ENCODE results near the gene SSNA1. TPM values are rescaled to one million over a fixed set of nuclear protein-coding genes. Genes with fewer than 3 reads are reported as not detected.

Gene SSNA1
- total and polyA plus RNA-seq, 9 of the 15 experiments (the other 6 are each of a cell fraction or from before 2014, with no cell fraction given): 1.9 to 130 (median 57.1) TPM

DNA sequence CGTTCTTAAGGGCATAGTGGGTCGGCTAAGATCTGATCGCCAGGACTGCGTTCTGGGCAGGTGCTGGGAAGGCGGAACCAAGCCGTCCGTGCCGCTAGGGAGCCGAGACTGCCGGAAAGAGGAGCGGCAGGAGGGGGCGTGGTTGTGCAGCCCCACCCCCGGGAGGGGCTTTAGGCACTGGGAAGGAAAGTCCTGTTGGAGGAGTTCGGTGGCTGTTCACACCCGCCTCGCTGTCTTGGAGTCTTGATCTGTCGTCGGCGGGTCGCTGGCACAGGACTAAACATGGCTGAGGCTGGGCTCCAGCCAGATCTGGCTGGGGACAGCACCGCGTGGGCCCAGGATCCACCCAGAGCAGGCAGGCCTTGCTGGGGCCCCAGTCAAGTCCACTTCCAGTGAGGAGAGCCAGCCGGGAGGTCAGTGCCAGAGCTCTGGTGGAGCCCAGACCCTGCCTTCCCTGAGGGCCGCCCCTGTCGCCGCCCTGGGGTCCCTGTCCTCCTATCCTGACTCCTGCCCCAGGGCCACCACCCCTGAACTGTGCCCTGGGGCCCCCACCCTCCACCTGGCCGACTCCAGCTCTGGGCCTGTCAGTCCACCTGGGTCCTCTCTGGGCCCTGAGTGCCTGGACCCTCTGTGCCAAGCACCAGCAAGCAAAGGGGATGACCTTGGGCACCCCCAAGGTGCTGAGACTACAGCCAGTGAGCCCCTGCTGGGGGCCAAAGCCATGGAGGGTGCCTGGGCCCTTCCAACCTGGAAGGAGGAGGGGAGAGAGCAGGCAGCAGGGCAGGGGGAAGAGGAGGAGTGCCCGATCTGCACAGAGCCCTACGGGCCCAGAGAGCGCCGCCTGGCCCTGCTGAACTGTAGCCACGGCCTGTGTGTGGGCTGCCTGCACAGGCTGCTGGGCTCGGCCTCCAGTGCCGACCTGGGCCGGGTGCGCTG, 29.1 kb downstream of the SSNA1 start:
- ChIA-PET POLR2A (interaction anchor here (0.5 to 2.1 kb wide), 9 partner anchors 8 to 90 kb away, joined by 3 to 13 read pairs (median 4); no protein-coding TSS in a partner anchor), CTCF (ENCODE audit: low intra/inter-chr PET ratio) (no interaction called here)
- H3K27me3 ChIP-seq (ENCODE audit: control insufficient read depth in 2 of 2, insufficient read depth in 2 of 2, low read length in 2 of 2): no peaks in the 10 kb centered on the region
- H3K36me3 ChIP-seq (ENCODE audit: control insufficient read depth, insufficient read depth, low read length): peaks cover 35% of the 10 kb centered on the region; the same call in 2 of the 3 replicates
- peak overlapping the region; percentile 40 for H3K4me3 ChIP-seq
- whole genome bisulfite sequencing (ENCODE audit: insufficient coverage, low coverage, missing lambda C conversion rate): 15% methylated on average over 30 of the region's 36 CpGs
- H3K9ac ChIP-seq (ENCODE audit: insufficient read depth in 1 of 2, low read depth in 2 of 2, low read length in 2 of 2): peak overlapping the region; percentile 76 to 92
- no peaks in the 10 kb centered on the region for H3K9me1 ChIP-seq (ENCODE audit: control insufficient read depth, insufficient read depth, low read length)
- H3K4me1 ChIP-seq (replicated peaks in 1 of 2; ENCODE audit: control insufficient read depth in 2 of 2, insufficient read depth in 2 of 2, low read length in 2 of 2): peaks cover 28 to 88% of the 10 kb centered on the region in 2 experiments
- DNase-seq (ENCODE audit: extremely low read depth in 1 of 4, low spot score in 3 of 4) (peak; percentile 84 to 92 (median 88)), FAIRE-seq (peak; percentile 98), ATAC-seq (peak; percentile 88)
- peaks cover 18% of the 10 kb centered on the region; the same call in 2 of the 3 replicates for H3K79me2 ChIP-seq (ENCODE audit: control insufficient read depth, insufficient read depth, low read length)
- BruUV-seq (replicated peaks): TSS peak; percentile 37
- peak overlapping the region; percentile 72 for H3K27ac ChIP-seq (ENCODE audit: extremely low read depth, low read depth, low read length)
- no peaks in the 10 kb centered on the region for H4K20me1 ChIP-seq (replicated peaks; ENCODE audit: control insufficient read depth, insufficient read depth, low read length)
- peak overlapping the region; percentile 35; the same call in 1 of the 2 replicates for H2AFZ ChIP-seq (ENCODE audit: low read depth, low read length)
- in situ Hi-C loops (cut with MboI): no loop called here
- H3K4me2 ChIP-seq (ENCODE audit: insufficient read depth, low read length): peak overlapping the region; percentile 82
- intact Hi-C loops (cut with micrococcal nuclease): loop anchor here (2.0 kb wide), 1 partner anchor 17 kb away; the partner anchor contains the start of gene TPRN
- no peaks in the 10 kb centered on the region for H3K9me3 ChIP-seq (replicated peaks; ENCODE audit: control insufficient read depth, insufficient read depth, low read depth, low read length)
- TF ChIP-seq, protein P1, sequence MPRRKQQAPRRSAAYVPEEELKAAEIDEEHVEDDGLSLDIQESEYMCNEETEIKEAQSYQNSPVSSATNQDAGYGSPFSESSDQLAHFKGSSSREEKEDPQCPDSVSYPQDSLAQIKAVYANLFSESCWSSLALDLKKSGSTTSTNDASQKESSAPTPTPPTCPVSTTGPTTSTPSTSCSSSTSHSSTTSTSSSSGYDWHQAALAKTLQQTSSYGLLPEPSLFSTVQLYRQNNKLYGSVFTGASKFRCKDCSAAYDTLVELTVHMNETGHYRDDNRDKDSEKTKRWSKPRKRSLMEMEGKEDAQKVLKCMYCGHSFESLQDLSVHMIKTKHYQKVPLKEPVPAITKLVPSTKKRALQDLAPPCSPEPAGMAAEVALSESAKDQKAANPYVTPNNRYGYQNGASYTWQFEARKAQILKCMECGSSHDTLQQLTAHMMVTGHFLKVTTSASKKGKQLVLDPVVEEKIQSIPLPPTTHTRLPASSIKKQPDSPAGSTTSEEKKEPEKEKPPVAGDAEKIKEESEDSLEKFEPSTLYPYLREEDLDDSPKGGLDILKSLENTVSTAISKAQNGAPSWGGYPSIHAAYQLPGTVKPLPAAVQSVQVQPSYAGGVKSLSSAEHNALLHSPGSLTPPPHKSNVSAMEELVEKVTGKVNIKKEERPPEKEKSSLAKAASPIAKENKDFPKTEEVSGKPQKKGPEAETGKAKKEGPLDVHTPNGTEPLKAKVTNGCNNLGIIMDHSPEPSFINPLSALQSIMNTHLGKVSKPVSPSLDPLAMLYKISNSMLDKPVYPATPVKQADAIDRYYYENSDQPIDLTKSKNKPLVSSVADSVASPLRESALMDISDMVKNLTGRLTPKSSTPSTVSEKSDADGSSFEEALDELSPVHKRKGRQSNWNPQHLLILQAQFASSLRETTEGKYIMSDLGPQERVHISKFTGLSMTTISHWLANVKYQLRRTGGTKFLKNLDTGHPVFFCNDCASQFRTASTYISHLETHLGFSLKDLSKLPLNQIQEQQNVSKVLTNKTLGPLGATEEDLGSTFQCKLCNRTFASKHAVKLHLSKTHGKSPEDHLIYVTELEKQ (CRISPR knock-in tag; IDR thresholded peaks at IDR 0.05): no peak
- TF ChIP-seq ZNF507 (tag; conservative IDR thresholded peaks at IDR 0.05) (no peak), OTX1 (CRISPR knock-in tag; IDR thresholded peaks at IDR 0.05) (no peak), WHSC1 (IDR thresholded peaks at IDR 0.05; ENCODE audit: low read length) (no peak), ZNF3 (CRISPR knock-in tag; IDR thresholded peaks at IDR 0.05) (no peak), C11orf30 (IDR thresholded peaks at IDR 0.05; ENCODE audit: low read depth) (peak; percentile 62; the same call in 1 of the 2 replicates), STAG1 (CRISPR knock-in tag; IDR thresholded peaks at IDR 0.05; ENCODE audit: borderline replicate concordance) (no peak), POLR3G (IDR thresholded peaks at IDR 0.05; ENCODE audit: extremely low read depth, insufficient read length, insufficient replicate concordance) (no peak), ZZZ3 (IDR thresholded peaks at IDR 0.05) (no peak), CBFA2T3 (IDR thresholded peaks at IDR 0.05) (no peak), GTF2F1 (IDR thresholded peaks at IDR 0.05; ENCODE audit: low read depth, low read length) (no peak)
- TF ChIP-seq, protein P2, sequence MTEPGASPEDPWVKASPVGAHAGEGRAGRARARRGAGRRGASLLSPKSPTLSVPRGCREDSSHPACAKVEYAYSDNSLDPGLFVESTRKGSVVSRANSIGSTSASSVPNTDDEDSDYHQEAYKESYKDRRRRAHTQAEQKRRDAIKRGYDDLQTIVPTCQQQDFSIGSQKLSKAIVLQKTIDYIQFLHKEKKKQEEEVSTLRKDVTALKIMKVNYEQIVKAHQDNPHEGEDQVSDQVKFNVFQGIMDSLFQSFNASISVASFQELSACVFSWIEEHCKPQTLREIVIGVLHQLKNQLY (CRISPR knock-in tag; conservative IDR thresholded peaks at IDR 0.05): no peak
- TF ChIP-seq, protein P3, sequence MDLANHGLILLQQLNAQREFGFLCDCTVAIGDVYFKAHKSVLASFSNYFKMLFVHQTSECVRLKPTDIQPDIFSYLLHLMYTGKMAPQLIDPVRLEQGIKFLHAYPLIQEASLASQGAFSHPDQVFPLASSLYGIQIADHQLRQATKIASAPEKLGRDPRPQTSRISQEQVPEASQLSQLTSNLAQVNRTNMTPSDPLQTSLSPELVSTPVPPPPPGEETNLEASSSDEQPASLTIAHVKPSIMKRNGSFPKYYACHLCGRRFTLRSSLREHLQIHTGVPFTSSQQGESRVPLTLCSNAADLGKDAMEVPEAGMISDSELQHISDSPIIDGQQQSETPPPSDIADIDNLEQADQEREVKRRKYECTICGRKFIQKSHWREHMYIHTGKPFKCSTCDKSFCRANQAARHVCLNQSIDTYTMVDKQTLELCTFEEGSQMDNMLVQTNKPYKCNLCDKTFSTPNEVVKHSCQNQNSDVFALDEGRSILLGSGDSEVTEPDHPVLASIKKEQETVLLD (IDR thresholded peaks at IDR 0.05): no peak; the same call in 1 of the 2 replicates
- TF ChIP-seq, protein P4, sequence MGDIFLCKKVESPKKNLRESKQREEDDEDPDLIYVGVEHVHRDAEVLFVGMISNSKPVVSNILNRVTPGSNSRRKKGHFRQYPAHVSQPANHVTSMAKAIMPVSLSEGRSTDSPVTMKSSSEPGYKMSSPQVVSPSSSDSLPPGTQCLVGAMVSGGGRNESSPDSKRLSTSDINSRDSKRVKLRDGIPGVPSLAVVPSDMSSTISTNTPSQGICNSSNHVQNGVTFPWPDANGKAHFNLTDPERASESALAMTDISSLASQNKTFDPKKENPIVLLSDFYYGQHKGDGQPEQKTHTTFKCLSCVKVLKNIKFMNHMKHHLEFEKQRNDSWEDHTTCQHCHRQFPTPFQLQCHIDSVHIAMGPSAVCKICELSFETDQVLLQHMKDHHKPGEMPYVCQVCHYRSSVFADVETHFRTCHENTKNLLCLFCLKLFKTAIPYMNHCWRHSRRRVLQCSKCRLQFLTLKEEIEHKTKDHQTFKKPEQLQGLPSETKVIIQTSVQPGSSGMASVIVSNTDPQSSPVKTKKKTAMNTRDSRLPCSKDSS (IDR thresholded peaks at IDR 0.05; ENCODE audit: low read depth, partially characterized antibody): no peak
